Measurements from ENCODE around the gene KNDC1.

DNA sequence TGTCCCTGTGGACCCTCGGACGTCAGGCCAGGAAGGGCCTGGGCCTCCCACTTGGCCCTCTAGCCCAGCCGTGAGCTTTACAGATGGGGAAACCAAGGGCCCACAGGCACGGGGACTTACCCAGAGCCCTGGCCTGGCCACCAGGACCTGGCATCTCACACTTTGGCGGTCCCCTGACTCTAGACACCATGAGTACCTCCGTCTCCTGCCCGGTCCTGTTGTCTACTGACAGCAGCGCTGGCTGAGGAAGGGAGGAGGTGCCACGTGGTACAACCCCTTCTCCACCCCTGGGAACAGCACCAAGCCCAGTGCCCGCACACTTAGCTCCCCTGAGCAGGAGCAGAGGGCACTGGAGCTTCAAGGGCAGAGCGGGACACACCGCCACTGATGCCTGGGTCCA lies 46.2 kb upstream of the KNDC1 start:
- no peak for TF ChIP-seq POLR2A (IDR thresholded peaks at IDR 0.05; ENCODE audit: low read length)
- no peak for TF ChIP-seq GATA1 (IDR thresholded peaks at IDR 0.05; ENCODE audit: low read depth, low read length)

Data from erythroblast (primary cell).